Mesendoderm (in vitro differentiated cells): ENCODE data around the gene MST1.
A peak's percentile ranks its signal among the peaks of the same experiment; 100 is the strongest.
"Not testable (repeated sequence)": the region's sequence is repeated elsewhere in the genome, so short reads cannot be mapped to it uniquely, and the experiment has no call there.

Experiments used
- DNase-seq: peaks from one replicate; pipeline ENCODE4 v3.0.0; 2013
- H2AK5ac ChIP-seq: 2 replicates; pipeline ENCODE4 v1.6.1; 2013; ENCODE audit warnings: low read length, inconsistent platforms
- H2BK120ac ChIP-seq: 2 replicates; pipeline ENCODE4 v1.6.1; 2013; ENCODE audit warnings: low read depth, mild to moderate bottlenecking, low read length, moderate library complexity, mixed read lengths
- H2BK15ac ChIP-seq: replicated peaks from 2 replicates; pipeline ENCODE4 v1.6.1; 2013; ENCODE audit warnings: low read depth, mild to moderate bottlenecking, moderate library complexity
- H2BK5ac ChIP-seq: 2 replicates; pipeline ENCODE4 v1.6.1; 2013; ENCODE audit warnings: low read length, inconsistent platforms
- H3K18ac ChIP-seq: 2 replicates; pipeline ENCODE4 v1.6.1; 2013; ENCODE audit warnings: mild to moderate bottlenecking, low read length, mixed read lengths
- H3K23ac ChIP-seq: one replicate; pipeline ENCODE4 v1.6.1; 2013; ENCODE audit warnings: low read length
- H3K27ac ChIP-seq: 2 replicates; pipeline ENCODE4 v1.5.1; 2013; ENCODE audit warnings: low read depth, mild to moderate bottlenecking, inconsistent platforms, low read length, moderate library complexity
- H3K27me3 ChIP-seq: 2 replicates; pipeline ENCODE4 v1.6.1; 2013; ENCODE audit warnings: low read length, control low read depth, mild to moderate bottlenecking, inconsistent platforms; ENCODE audit not compliant: insufficient read depth, poor library complexity
- H3K36me3 ChIP-seq: 2 replicates; pipeline ENCODE4 v1.6.1; 2013; ENCODE audit warnings: low read length, inconsistent platforms; ENCODE audit not compliant: control insufficient read depth, insufficient read depth
- H3K4ac ChIP-seq: one replicate; pipeline ENCODE4 v1.6.1; 2013; ENCODE audit warnings: low read depth, mild to moderate bottlenecking, low read length, moderate library complexity
- H3K4me1 ChIP-seq: 2 replicates; pipeline ENCODE4 v1.6.1; 2013; ENCODE audit warnings: low read depth, low read length, inconsistent platforms; ENCODE audit not compliant: control insufficient read depth
- H3K4me2 ChIP-seq: 2 replicates; pipeline ENCODE4 v1.6.1; 2013; ENCODE audit warnings: low read length
- H3K4me3 ChIP-seq: 2 replicates; pipeline ENCODE4 v1.5.1; 2013; ENCODE audit warnings: mild to moderate bottlenecking, low read length
- H3K56ac ChIP-seq: one replicate; pipeline ENCODE4 v1.6.1; 2013; ENCODE audit warnings: low read length
- H3K79me1 ChIP-seq: 2 replicates; pipeline ENCODE4 v1.6.1; 2013; ENCODE audit warnings: low read length, inconsistent platforms
- H3K79me2 ChIP-seq: 2 replicates; pipeline ENCODE4 v1.6.1; 2013; ENCODE audit warnings: mild to moderate bottlenecking, low read length; ENCODE audit not compliant: control insufficient read depth, insufficient read depth
- H3K9ac ChIP-seq: 2 replicates; pipeline ENCODE4 v1.6.1; 2013; ENCODE audit warnings: low read length, inconsistent platforms
- H4K5ac ChIP-seq: one replicate; pipeline ENCODE4 v1.6.1; 2013; ENCODE audit warnings: low read length
- H4K8ac ChIP-seq: one replicate; pipeline ENCODE4 v1.6.1; 2013; ENCODE audit warnings: low read depth, mild to moderate bottlenecking, control low read depth, low read length, moderate library complexity
- WGBS: extraction: QIAGEN DNeasy Blood & Tissue Kit; methylation state at CpG from one replicate; pipeline ENCODE4 v1.1.7; 2013; ENCODE audit warnings: low lambda C conversion rate, missing lambda C conversion rate; ENCODE audit not compliant: insufficient coverage; ENCODE audit errors: extremely low coverage; 5-methylcytosine and 5-hydroxymethylcytosine counted together

Gene MST1

DNA sequence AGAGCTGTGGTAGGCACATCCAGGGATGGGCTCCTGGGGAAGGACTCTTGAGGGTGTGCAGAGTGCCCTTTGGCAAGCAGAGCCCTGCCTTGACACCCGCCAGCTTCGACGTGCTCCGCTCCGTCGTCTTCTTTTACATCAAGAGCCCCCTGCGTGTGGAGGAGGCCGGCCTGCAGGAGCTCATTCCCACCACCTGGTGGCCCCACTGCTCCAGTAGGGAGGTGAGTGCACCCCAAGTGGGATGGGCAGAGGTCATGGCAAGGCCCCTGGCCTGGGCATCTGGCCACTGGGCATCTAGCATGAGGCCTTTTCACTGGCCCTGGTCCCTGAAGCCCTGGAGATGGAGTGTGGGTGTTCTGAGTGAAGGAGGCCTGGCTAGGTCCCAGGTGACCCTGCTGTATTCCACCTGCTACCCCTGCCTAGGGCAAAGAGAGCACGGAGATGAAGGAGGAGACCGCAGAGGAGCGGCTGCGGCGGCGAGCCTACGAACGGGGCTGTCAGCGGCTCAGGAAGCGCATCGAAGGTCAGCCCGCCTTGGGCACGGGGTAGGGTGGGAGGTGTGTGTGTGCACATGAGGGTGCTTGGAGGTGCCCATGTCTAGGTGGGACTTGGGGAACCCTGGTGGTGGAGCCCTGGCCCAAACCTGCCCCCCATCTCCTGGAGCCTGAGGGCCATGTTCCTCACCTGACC, 12.3 kb upstream of the MST1 start:
- Histone ChIP-seq H2BK5ac (no peak overlapping the region), H4K5ac (no peak overlapping the region), H3K23ac (no peak overlapping the region), H3K9ac (no peak overlapping the region), H2BK15ac (no peak overlapping the region), H3K79me2 (no peaks in the 10 kb centered on the region), H3K18ac (no peak overlapping the region), H3K4me1 (no peaks in the 10 kb centered on the region), H3K36me3 (peaks cover 3% of the 10 kb centered on the region), H3K4me3 (no peak overlapping the region), H4K8ac (no peak overlapping the region), H3K79me1 (no peaks in the 10 kb centered on the region), H3K27ac (no peak overlapping the region), H3K27me3 (no peaks in the 10 kb centered on the region), H2BK120ac (no peak overlapping the region), H3K56ac (no peak overlapping the region), H2AK5ac (no peak overlapping the region), H3K4ac (no peak overlapping the region), H3K4me2 (no peak overlapping the region)
- WGBS = no CpG with 5 or more reads among the region's 21 CpGs
- peak; percentile 57 for DNase-seq

DNA sequence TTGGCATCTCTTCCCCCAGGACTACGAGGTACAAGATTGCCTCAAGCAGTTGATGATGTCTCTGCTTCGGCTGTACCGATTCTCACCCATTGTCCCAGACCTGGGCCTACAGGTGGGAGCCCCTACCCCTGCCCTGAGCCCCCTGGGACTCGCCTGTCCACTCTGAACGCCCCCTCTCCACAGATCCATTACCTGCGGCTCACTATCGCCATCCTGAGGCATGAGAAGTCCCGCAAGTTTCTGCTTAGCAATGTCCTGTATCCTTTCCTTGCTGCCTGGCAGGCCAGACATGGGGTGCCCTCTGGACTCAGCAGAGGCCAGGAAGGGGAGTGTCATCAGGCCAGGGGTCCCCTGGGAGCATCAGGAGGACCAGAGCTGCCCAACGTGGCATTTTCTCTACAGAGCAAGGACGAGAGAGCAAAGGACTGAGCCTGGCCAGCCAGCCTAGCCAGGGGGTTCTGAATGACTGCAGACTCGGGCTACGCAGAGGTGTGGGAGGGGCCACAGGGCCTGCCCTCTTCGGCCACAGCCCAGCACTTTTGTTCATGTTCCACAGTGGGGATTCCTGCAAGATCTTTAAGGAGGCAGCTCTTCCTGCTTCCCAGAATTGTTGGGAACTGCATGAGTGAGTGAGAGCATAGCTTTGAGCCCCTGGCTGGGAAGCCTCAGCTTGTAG, 11.3 kb upstream of the MST1 start:
- Histone ChIP-seq H2BK15ac (no peak overlapping the region), H3K79me1 (no peaks in the 10 kb centered on the region), H3K56ac (no peak overlapping the region), H3K4me1 (no peaks in the 10 kb centered on the region), H3K9ac (no peak overlapping the region), H3K18ac (no peak overlapping the region), H3K4ac (no peak overlapping the region), H3K27me3 (no peaks in the 10 kb centered on the region), H3K79me2 (no peaks in the 10 kb centered on the region), H3K4me2 (no peak overlapping the region), H3K27ac (no peak overlapping the region), H4K5ac (no peak overlapping the region), H2AK5ac (no peak overlapping the region), H2BK120ac (no peak overlapping the region), H4K8ac (no peak overlapping the region), H2BK5ac (no peak overlapping the region), H3K4me3 (no peak overlapping the region), H3K23ac (no peak overlapping the region), H3K36me3 (peaks cover 3% of the 10 kb centered on the region)
- WGBS = no CpG with 5 or more reads among the region's 13 CpGs
- peak; percentile 30 for DNase-seq

DNA sequence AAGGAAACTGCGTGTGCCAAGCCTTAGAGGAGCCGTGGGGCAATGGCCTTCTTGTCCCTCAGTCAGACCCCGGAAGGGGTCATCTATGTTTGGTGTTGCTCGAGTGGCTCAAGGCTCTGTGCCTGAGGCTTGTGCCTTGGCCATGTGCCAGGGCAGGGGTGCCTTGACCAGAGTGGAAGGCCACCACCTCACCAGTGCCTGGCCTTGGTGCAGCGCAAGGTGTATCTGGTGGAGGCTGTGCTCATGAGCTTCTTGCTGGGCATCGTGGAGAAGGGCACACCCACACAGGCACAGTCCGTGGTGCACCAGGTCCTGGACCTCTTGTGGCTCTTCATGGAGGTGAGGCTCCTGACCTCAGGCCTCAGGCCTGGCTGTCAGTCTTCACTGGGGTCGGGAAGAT, 10.7 kb upstream of the MST1 start:
- Histone ChIP-seq H3K27me3 (no peaks in the 10 kb centered on the region), H3K27ac (no peak overlapping the region), H3K23ac (no peak overlapping the region), H4K5ac (no peak overlapping the region), H4K8ac (no peak overlapping the region), H2AK5ac (no peak overlapping the region), H3K18ac (no peak overlapping the region), H3K9ac (no peak overlapping the region), H3K56ac (no peak overlapping the region), H3K79me2 (no peaks in the 10 kb centered on the region), H2BK15ac (no peak overlapping the region), H3K4me2 (no peak overlapping the region), H3K36me3 (peaks cover 3% of the 10 kb centered on the region), H3K4me1 (no peaks in the 10 kb centered on the region), H3K4me3 (no peak overlapping the region), H3K4ac (no peak overlapping the region), H2BK120ac (no peak overlapping the region), H3K79me1 (no peaks in the 10 kb centered on the region), H2BK5ac (no peak overlapping the region)
- no peak for DNase-seq
- no CpG with 5 or more reads among the region's 8 CpGs for WGBS

DNA sequence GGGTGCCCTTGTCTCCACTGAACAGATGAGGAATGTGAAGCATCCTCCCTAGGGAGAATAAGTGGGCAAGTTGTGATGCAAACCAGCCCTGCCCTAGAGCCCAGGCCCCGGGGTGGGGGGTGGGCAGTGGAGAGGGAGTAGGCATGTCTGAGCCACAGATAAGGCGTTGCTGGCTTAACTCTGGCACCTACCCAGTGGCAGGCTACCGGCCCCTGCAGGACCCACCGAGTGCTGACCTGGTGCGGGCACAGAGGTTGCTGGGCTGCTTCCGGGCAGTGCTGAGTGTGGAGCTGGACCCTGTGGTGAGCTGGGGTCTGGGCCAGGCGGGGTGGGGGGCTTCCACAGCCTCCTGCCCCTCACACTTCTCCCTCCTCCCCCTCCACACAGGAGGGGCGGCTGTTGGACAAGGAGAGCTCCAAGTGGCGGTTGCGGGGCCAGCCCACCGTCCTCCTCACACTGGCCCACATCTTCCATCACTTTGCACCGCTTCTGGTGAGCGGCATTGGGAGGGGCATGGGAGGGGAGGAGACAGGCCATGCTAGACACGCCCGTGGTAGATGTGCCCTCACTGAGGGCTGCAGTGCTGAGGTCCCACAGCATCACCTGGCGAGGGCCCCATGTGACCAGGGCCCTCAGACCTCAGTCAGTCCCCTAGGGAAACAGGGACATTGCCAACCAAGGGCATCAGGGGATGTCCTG, 10.2 kb upstream of the MST1 start:
- Histone ChIP-seq H3K36me3 (peaks cover 3% of the 10 kb centered on the region), H3K27ac (no peak overlapping the region)
- no CpG with 5 or more reads among the region's 16 CpGs for WGBS

DNA sequence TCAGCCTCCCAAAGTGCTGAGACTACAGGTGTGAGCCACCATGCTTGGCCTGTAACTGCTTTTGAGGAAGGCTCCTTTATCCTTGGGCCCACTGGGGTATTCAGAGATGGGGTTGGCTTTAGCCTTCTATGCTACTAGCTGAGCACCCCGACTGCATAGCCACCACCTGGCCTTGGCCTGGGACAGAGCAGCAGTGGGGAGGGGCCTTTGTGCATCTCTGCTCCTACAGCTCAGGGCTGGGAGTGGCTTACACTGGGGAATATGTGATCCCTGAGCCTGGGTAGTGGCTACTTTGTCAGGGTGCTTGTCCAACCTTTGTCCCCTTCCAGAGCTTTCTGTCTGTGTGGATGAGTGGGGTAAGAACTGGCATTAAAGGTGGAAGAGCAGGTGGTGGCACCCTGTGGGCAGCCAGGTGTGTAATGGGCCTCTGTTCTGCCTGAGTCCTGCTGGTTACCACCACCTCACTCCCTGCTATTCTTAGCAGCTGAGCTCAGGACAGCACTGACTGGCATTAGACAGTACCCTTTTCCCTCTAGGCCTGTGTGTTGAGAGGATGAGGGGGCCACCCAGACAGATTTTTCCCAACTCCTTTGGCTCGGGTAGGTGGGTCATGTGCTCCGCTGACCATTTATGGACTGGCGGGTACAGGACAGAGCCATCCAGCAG, 6.2 kb upstream of the MST1 start:
- not testable (repeated sequence) for H3K27me3 ChIP-seq, DNase-seq, H2BK120ac ChIP-seq, H3K79me2 ChIP-seq, H4K8ac ChIP-seq, H3K56ac ChIP-seq, H3K9ac ChIP-seq, H3K23ac ChIP-seq, H3K27ac ChIP-seq, H2BK15ac ChIP-seq, H4K5ac ChIP-seq, H3K4ac ChIP-seq, H2AK5ac ChIP-seq, H3K18ac ChIP-seq, H3K4me2 ChIP-seq, H2BK5ac ChIP-seq, H3K36me3 ChIP-seq, H3K4me1 ChIP-seq, H3K4me3 ChIP-seq, H3K79me1 ChIP-seq
- WGBS = no CpG with 5 or more reads among the region's 4 CpGs

More for the DNA sequence above, 10.2 kb upstream of the MST1 start:
- Histone ChIP-seq H3K27me3 (no peaks in the 10 kb centered on the region), H3K56ac (no peak overlapping the region), H3K4me3 (no peak overlapping the region), H4K8ac (no peak overlapping the region), H2BK5ac (no peak overlapping the region), H2BK15ac (no peak overlapping the region), H3K18ac (no peak overlapping the region), H3K4ac (no peak overlapping the region), H3K9ac (no peak overlapping the region), H3K79me2 (no peaks in the 10 kb centered on the region), H3K4me2 (no peak overlapping the region), H3K4me1 (no peaks in the 10 kb centered on the region), H2BK120ac (no peak overlapping the region), H2AK5ac (no peak overlapping the region), H4K5ac (no peak overlapping the region), H3K79me1 (no peaks in the 10 kb centered on the region), H3K23ac (no peak overlapping the region)
- no peak for DNase-seq
